NCI-H2227 treated with DMSO at 0.1 percent for 48 hours (cell line): Measurements from ENCODE around the gene MYB.
"Not testable (repeated sequence)": the region's sequence is repeated elsewhere in the genome, so short reads cannot be mapped to it uniquely, and the experiment has no call there.

Source experiments
- DNase-seq: peaks from one replicate; lab custom pipeline; 2025; lab: John Stamatoyannopoulos, UW

MYB gene

GRCh38 chr6:135164387-135164786 lies 16.7 kb upstream of the MYB start:
- not testable (repeated sequence) for DNase-seq

DNA sequence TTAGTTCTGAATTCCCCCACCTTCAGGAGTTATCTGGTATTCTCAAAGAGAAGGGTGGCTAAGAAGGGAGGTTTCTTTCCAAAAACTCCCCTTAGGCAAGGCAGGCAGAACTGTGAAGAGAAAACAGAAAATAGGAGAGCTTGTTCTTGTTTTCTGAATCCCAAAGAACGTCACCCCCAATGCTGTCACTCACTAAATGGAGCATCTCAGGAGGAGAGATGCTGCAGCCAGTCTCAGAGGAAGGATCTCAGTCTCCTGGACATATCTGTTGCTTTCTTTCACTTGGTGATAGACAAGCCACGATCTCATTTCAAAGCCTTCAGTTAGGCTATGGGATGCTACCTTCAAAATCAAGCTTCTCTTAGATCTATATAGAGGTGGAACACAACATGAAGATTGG lies 16.1 kb upstream of the MYB start:
- DNase-seq: no peak

- no peak for DNase-seq
These were observed 14.6 kb upstream of the MYB start for GRCh38 chr6:135166515-135166914.

GRCh38 chr6:135167617-135168016 lies 13.5 kb upstream of the MYB start:
- DNase-seq: no peak

GRCh38 chr6:135168766-135169165 lies 12.3 kb upstream of the MYB start:
- DNase-seq: no peak

GRCh38 chr6:135170238-135170637 lies 10.9 kb upstream of the MYB start:
- no peak for DNase-seq

DNA sequence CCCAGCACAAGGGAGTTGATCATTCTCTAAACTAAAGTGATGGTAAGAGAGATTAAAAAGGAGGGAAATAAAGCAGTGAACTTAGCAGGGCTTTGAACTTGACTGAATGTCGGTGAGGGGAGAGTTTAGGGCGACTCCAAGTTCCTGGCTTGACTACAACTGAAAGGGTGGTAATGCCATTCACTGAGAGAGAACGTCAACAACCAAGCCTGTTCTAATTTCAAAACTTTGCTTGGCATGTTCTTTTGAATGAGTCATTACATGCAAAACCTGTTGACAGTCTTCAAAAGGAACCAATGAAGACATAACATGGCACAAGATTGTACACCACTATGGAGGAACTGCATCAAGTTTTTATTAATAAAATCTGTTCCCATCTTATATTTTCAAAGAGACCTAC lies 10.3 kb upstream of the MYB start:
- DNase-seq: no peak

DNA sequence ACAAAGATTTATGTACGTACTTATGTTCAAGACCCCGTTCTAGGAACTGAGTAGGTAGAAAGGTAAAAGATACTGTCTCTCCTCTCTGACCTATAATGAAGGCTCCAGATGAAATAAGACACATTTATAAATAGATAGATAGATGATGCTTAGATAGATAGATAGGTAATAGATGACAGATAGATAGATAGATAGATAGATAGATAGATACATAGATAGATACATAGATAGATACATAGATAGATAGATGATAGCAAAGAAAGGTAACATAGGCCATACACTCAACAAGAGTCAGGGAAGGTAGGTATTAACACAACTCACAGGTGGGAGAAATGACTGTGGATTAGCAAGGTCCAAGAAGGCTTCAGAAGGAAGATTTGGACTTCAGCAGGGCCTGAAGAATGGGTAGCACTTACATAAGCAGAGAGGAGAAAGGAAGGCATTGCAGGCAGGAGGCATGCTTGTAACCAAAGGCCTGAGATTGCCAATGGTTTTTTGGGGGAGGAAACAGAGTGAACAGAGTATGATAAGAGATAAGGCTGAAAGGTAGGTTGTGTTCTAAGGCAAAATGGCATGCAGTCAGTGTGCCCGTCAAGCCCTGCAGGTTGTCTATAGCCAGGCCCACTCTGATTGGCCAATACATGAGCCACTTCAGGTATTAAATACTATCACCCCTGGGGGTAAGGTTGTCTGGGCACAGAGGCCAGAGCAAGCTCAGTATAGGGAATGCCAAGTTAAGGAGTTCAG lies 7.7 kb upstream of the MYB start:
- no peak for DNase-seq

- DNase-seq: no peak
These were observed 7.1 kb upstream of the MYB start for GRCh38 chr6:135173989-135174484.

GRCh38 chr6:135176058-135176457 lies 5.0 kb upstream of the MYB start:
- no peak for DNase-seq

DNA sequence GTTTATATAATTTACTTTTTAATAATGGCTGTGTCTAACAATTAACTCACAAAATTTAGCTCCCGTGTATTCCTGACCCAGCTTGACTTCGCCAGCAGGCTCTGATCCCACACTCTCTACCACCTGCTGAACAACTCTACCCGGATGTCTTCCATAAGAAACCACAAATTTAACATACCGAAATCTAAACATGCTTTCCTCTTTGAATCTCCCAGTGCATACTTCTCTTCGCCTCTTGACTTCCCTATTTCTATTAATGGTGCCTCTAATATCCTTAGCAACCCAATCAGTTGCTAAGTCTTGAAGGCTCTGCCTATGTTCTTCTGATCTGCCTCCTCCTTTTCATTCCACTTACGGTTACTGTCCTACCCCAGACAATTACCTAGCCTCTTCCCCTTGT lies 4.6 kb upstream of the MYB start:
- no peak for DNase-seq

GRCh38 chr6:135179372-135179771 lies 1.7 kb upstream of the MYB start:
- DNase-seq: no peak

DNA sequence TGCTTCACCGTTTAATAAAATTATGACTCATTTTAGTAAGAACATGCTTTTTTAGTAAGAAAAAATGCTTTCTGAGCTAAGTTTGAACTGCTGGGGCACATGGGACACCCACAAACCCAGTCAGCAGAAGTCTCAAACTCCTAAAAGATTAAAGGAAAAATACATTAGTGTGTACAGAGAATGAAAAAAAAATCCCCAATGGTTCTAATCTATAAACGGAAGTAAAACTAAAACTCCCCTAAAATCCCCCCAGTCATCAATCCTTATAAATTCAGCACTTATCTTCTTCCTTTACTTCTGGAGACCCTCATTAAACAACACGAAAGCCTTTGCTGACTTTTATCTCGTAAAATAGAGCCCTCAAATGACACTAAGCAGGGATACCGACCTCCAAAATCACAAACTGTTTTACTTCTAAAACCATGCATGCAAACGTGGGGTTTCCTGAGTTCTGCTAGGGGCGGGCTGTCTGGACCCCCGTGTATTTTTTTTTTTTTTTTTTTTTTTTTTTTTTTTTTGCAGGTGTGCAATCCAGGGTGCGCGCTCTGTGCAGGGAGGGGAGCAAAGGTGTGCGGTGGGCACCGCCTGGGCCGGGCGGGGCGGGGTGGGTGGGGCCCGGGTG lies 1.1 kb upstream of the MYB start:
- no peak for DNase-seq

DNA sequence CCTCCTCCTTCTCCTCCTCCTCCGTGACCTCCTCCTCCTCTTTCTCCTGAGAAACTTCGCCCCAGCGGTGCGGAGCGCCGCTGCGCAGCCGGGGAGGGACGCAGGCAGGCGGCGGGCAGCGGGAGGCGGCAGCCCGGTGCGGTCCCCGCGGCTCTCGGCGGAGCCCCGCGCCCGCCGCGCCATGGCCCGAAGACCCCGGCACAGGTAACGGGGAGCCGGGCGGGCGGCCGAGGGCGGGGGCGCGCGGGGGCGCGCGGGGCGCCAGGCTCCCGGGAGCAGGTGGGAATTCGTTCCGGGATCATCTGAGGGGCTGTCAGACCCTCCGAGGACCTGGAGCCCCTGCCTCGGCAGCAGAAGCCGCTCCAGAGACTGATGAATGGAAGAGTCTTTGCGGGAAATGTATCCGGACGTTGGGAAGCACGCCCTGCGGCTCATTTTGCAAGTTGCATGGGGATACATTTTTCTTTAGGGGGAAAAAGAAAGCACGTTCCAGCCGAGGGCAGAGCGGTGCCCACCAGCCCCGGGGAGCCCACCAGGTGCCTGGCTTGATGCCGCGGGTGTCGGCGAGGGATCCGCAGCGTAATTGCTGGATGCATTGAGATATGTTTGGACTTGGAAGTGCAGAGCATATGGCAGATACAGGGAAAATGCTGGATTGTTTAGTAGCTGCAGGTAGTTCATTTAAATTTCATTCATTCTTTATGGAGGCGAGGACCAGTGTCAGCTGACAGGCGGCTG lies 394 bp downstream of the MYB start:
- DNase-seq: peak; percentile 2

GRCh38 chr6:135182071-135183001 lies 1.2 kb downstream of the MYB start:
- DNase-seq: no peak

GRCh38 chr6:135183002-135183531 lies 2.0 kb downstream of the MYB start:
- no peak for DNase-seq

- peak; percentile 18 for DNase-seq
These were observed 2.7 kb downstream of the MYB start for GRCh38 chr6:135183532-135184440.

DNA sequence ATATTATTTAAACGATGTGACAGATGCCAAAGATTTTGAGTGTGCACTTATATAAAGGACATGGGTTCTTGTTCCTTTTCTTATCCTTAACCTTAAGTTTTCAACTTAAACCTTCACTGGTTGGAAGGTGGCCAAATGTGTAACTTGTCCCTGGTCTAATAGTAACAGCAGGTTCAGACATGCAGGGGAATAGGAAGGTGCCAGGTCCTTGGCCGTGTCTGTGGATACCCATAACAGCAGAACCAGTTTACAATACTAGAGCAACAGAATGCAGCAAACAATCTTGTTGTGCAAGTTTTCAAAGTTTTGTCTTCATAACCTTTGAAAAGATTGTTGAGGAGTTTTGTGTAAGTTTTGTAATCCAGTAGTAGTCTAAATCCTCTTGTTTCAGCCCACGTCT lies 4.4 kb downstream of the MYB start:
- DNase-seq: no peak

DNA sequence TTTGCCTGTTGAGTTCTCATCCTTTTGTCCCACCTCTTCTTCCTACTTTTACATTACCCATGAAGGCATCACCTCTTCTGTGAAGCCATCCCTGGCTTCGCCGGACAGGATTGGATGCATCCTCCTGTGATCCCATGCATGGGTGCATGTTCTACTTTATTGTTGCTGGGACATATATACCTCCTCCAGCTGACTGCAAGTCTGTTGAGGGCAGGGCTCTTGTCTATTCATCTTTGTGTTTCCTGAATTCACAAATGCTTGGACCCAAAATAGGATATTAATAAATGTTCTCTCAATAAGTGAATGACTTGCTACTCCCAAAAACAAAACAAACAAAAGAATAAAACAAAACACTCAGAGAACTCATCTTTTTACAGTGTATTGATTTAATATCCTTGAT lies 5.1 kb downstream of the MYB start:
- no peak for DNase-seq

- no peak for DNase-seq
These were observed 6.3 kb downstream of the MYB start for GRCh38 chr6:135187372-135187771.

- no peak for DNase-seq
These were observed 7.6 kb downstream of the MYB start for GRCh38 chr6:135188718-135189117.
